ENCODE measurements around the gene COL23A1. TPM values are rescaled to one million over a fixed set of nuclear protein-coding genes. Genes with fewer than 3 reads are reported as not detected.
"Not testable (repeated sequence)": the region's sequence is repeated elsewhere in the genome, so short reads cannot be mapped to it uniquely, and the experiment has no call there.

The COL23A1 gene
- total RNA-seq, 2 experiments from 2014 or later: 0.10 to 0.18 TPM

GRCh38 chr5:178267876-178268275 is 322.3 kb downstream of the COL23A1 start:
- no peak overlapping the region for H3K4me3 Mint-ChIP-seq
- DNase-seq: no peak
- no peaks in the 10 kb centered on the region for H3K9me3 Mint-ChIP-seq
- POLR2A ChIA-PET: no interaction called here
- H3K27ac Mint-ChIP-seq: no peak overlapping the region
- no peaks in the 10 kb centered on the region for H3K36me3 Mint-ChIP-seq (ENCODE audit: low read depth)
- CTCF ChIA-PET: no interaction called here
- H3K4me1 Mint-ChIP-seq: no peaks in the 10 kb centered on the region
- H3K27me3 Mint-ChIP-seq: no peaks in the 10 kb centered on the region

- CTCF ChIA-PET: no interaction called here
- H3K27ac Mint-ChIP-seq: no peak overlapping the region
- no peaks in the 10 kb centered on the region for H3K9me3 Mint-ChIP-seq
- H3K4me1 Mint-ChIP-seq: no peaks in the 10 kb centered on the region
- POLR2A ChIA-PET: no interaction called here
- no peak overlapping the region for H3K4me3 Mint-ChIP-seq
- H3K36me3 Mint-ChIP-seq (ENCODE audit: low read depth): no peaks in the 10 kb centered on the region
- no peak for DNase-seq
- H3K27me3 Mint-ChIP-seq: no peaks in the 10 kb centered on the region
Measured at GRCh38 chr5:178267245-178267644, 322.9 kb downstream of the COL23A1 start.

GRCh38 chr5:178266581-178266980 is 323.6 kb downstream of the COL23A1 start:
- ChIA-PET POLR2A (no interaction called here), CTCF (interaction anchor here (0.6 kb wide), 1 partner anchor 256 kb away, joined by 6 read pairs; no protein-coding TSS in a partner anchor)
- H3K36me3 Mint-ChIP-seq (ENCODE audit: low read depth): no peaks in the 10 kb centered on the region
- H3K9me3 Mint-ChIP-seq: no peaks in the 10 kb centered on the region
- DNase-seq: no peak
- no peaks in the 10 kb centered on the region for H3K27me3 Mint-ChIP-seq
- no peak overlapping the region for H3K4me3 Mint-ChIP-seq
- no peaks in the 10 kb centered on the region for H3K4me1 Mint-ChIP-seq
- no peak overlapping the region for H3K27ac Mint-ChIP-seq

- CTCF ChIA-PET: no interaction called here
- H3K36me3 Mint-ChIP-seq (ENCODE audit: low read depth): no peaks in the 10 kb centered on the region
- POLR2A ChIA-PET: no interaction called here
- no peak for DNase-seq
- H3K4me1 Mint-ChIP-seq: no peaks in the 10 kb centered on the region
- H3K9me3 Mint-ChIP-seq: no peaks in the 10 kb centered on the region
- H3K27me3 Mint-ChIP-seq: no peaks in the 10 kb centered on the region
- no peak overlapping the region for H3K27ac Mint-ChIP-seq
- H3K4me3 Mint-ChIP-seq: no peak overlapping the region
Measured at GRCh38 chr5:178265746-178266145, 324.4 kb downstream of the COL23A1 start.

- H3K4me1 Mint-ChIP-seq: peaks cover 3% of the 10 kb centered on the region
- CTCF ChIA-PET: no interaction called here
- H3K27me3 Mint-ChIP-seq: no peaks in the 10 kb centered on the region
Measured at GRCh38 chr5:178264044-178264443, 326.1 kb downstream of the COL23A1 start.

GRCh38 chr5:178261666-178262600 is 328.3 kb downstream of the COL23A1 start:
- Mint-ChIP-seq H3K27ac (no peak overlapping the region), H3K36me3 (ENCODE audit: low read depth) (no peaks in the 10 kb centered on the region), H3K4me1 (peaks cover 3% of the 10 kb centered on the region), H3K9me3 (no peaks in the 10 kb centered on the region), H3K27me3 (no peaks in the 10 kb centered on the region), H3K4me3 (no peak overlapping the region)
- ChIA-PET POLR2A (no interaction called here), CTCF (no interaction called here)
- DNase-seq: no peak

More at GRCh38 chr5:178264044-178264443, 326.1 kb downstream of the COL23A1 start:
- no peak for DNase-seq
- H3K36me3 Mint-ChIP-seq (ENCODE audit: low read depth): no peaks in the 10 kb centered on the region
- no peaks in the 10 kb centered on the region for H3K9me3 Mint-ChIP-seq
- POLR2A ChIA-PET: no interaction called here
- H3K27ac Mint-ChIP-seq: no peak overlapping the region
- H3K4me3 Mint-ChIP-seq: no peak overlapping the region

- DNase-seq: no peak
- POLR2A ChIA-PET: no interaction called here
- H3K9me3 Mint-ChIP-seq: no peaks in the 10 kb centered on the region
- H3K27me3 Mint-ChIP-seq: no peaks in the 10 kb centered on the region
- H3K27ac Mint-ChIP-seq: no peak overlapping the region
- peaks cover 3% of the 10 kb centered on the region for H3K4me1 Mint-ChIP-seq
- no peaks in the 10 kb centered on the region for H3K36me3 Mint-ChIP-seq (ENCODE audit: low read depth)
- no peak overlapping the region for H3K4me3 Mint-ChIP-seq
- CTCF ChIA-PET: interaction anchor here (0.6 kb wide), 1 partner anchor 350 kb away, joined by 3 read pairs; no protein-coding TSS in a partner anchor
Measured at GRCh38 chr5:178259623-178260536, 330.3 kb downstream of the COL23A1 start.

- Mint-ChIP-seq H3K4me3 (no peak overlapping the region), H3K36me3 (ENCODE audit: low read depth) (no peaks in the 10 kb centered on the region), H3K4me1 (peaks cover 3% of the 10 kb centered on the region), H3K27ac (no peak overlapping the region), H3K27me3 (no peaks in the 10 kb centered on the region), H3K9me3 (no peaks in the 10 kb centered on the region)
- no peak for DNase-seq
- POLR2A ChIA-PET: no interaction called here
- CTCF ChIA-PET: no interaction called here
Measured at GRCh38 chr5:178257650-178258049, 332.5 kb downstream of the COL23A1 start.

- Mint-ChIP-seq H3K9me3 (no peaks in the 10 kb centered on the region), H3K4me1 (peaks cover 3% of the 10 kb centered on the region), H3K4me3 (no peak overlapping the region), H3K27ac (no peak overlapping the region), H3K27me3 (no peaks in the 10 kb centered on the region), H3K36me3 (ENCODE audit: low read depth) (no peaks in the 10 kb centered on the region)
- no peak for DNase-seq
- POLR2A ChIA-PET: no interaction called here
- CTCF ChIA-PET: no interaction called here
Measured at GRCh38 chr5:178256746-178257145, 333.4 kb downstream of the COL23A1 start.

- H3K9me3 Mint-ChIP-seq; CTCF ChIA-PET; H3K27ac Mint-ChIP-seq; H3K36me3 Mint-ChIP-seq (ENCODE audit: low read depth); DNase-seq; H3K27me3 Mint-ChIP-seq; POLR2A ChIA-PET; H3K4me3 Mint-ChIP-seq: not testable (repeated sequence)
- H3K4me1 Mint-ChIP-seq: peaks cover 14% of the 10 kb centered on the region
Measured at GRCh38 chr5:178253632-178254031, 336.6 kb downstream of the COL23A1 start.

- Mint-ChIP-seq H3K27me3 (no peaks in the 10 kb centered on the region), H3K27ac (no peak overlapping the region), H3K36me3 (ENCODE audit: low read depth) (no peaks in the 10 kb centered on the region), H3K4me1 (peaks cover 21% of the 10 kb centered on the region), H3K4me3 (no peak overlapping the region), H3K9me3 (no peaks in the 10 kb centered on the region)
- ChIA-PET CTCF (interaction anchor here (0.7 to 1.1 kb wide), 3 partner anchors 18 to 31 kb away, joined by 3 read pairs; no protein-coding TSS in a partner anchor), POLR2A (no interaction called here)
- no peak for DNase-seq
Measured at GRCh38 chr5:178252258-178252657, 337.9 kb downstream of the COL23A1 start.

GRCh38 chr5:178250263-178250662 is 339.9 kb downstream of the COL23A1 start:
- no peaks in the 10 kb centered on the region for H3K9me3 Mint-ChIP-seq
- H3K27ac Mint-ChIP-seq: no peak overlapping the region
- no peaks in the 10 kb centered on the region for H3K27me3 Mint-ChIP-seq
- no peak overlapping the region for H3K4me3 Mint-ChIP-seq
- POLR2A ChIA-PET: interaction anchor here (1.7 kb wide), 1 partner anchor 9 kb away, joined by 5 read pairs; no protein-coding TSS in a partner anchor
- CTCF ChIA-PET: interaction anchor here (0.7 to 2.0 kb wide), 2 partner anchors 15 to 31 kb away, joined by 3 to 11 read pairs; no protein-coding TSS in a partner anchor
- no peak for DNase-seq
- peaks cover 21% of the 10 kb centered on the region for H3K4me1 Mint-ChIP-seq
- no peaks in the 10 kb centered on the region for H3K36me3 Mint-ChIP-seq (ENCODE audit: low read depth)

All from activated CD4-positive, alpha-beta memory T cell treated with anti-CD3 and anti-CD28 coated beads, Interleukin-2, amount 10 ng/mL, durations not matched to agents 7 days and 5 days (primary cell).